ENCODE measurements around the gene C2CD3. TPM values are rescaled to one million over a fixed set of nuclear protein-coding genes. Genes with fewer than 3 reads are reported as not detected.

The C2CD3 gene
- total RNA-seq, 1 donor from 2014 or later, result 53.7 TPM

GRCh38 chr11:74037309-74037708, 133.5 kb downstream of the C2CD3 start:
- Histone ChIP-seq H3K9ac (ENCODE audit: low read length) (no peak overlapping the region), H3K4me3 (ENCODE audit: insufficient read depth, low read depth, low read length) (no peak overlapping the region), H3K27ac (ENCODE audit: low read depth, low read length) (no peak overlapping the region), H3K4me1 (ENCODE audit: insufficient read depth, low read length) (no peaks in the 10 kb centered on the region), H3K9me3 (ENCODE audit: insufficient read depth, low read depth, low read length) (no peaks in the 10 kb centered on the region), H3K27me3 (ENCODE audit: insufficient read depth, low read length) (no peaks in the 10 kb centered on the region), H3K36me3 (ENCODE audit: insufficient read depth, low read length) (peaks cover 31% of the 10 kb centered on the region), H3K4me2 (ENCODE audit: low read length) (no peak overlapping the region), H3K79me2 (ENCODE audit: insufficient read depth, low read length) (no peaks in the 10 kb centered on the region), H4K20me1 (ENCODE audit: insufficient read depth, low read length) (no peaks in the 10 kb centered on the region), H2AFZ (ENCODE audit: low read depth, low read length) (no peak overlapping the region)
- Mint-ChIP-seq H3K9me3 (ENCODE audit: unreplicated experiment) (no peaks in the 10 kb centered on the region), H3K27me3 (ENCODE audit: low read depth, unreplicated experiment) (no peaks in the 10 kb centered on the region), H3K27ac (ENCODE audit: unreplicated experiment) (no peak overlapping the region), H3K4me3 (ENCODE audit: unreplicated experiment) (no peak overlapping the region), H3K4me1 (ENCODE audit: low read depth, unreplicated experiment) (no peaks in the 10 kb centered on the region), H3K36me3 (ENCODE audit: low read depth, unreplicated experiment) (peaks cover 40% of the 10 kb centered on the region)
- peak; percentile 63 for DNase-seq (ENCODE audit: low read depth)
- no peak for FAIRE-seq
- no peak for TF ChIP-seq CTCF (IDR thresholded peaks at IDR 0.05; ENCODE audit: insufficient read depth, low read depth, low read length)
- no peak for TF ChIP-seq EZH2 (IDR thresholded peaks at IDR 0.05; ENCODE audit: insufficient read depth, low read length)

GRCh38 chr11:74035264-74035663, 135.5 kb downstream of the C2CD3 start:
- Mint-ChIP-seq H3K27ac (ENCODE audit: unreplicated experiment) (no peak overlapping the region), H3K36me3 (ENCODE audit: low read depth, unreplicated experiment) (peaks cover 35% of the 10 kb centered on the region), H3K4me3 (ENCODE audit: unreplicated experiment) (no peak overlapping the region), H3K9me3 (ENCODE audit: unreplicated experiment) (no peaks in the 10 kb centered on the region), H3K4me1 (ENCODE audit: low read depth, unreplicated experiment) (no peaks in the 10 kb centered on the region), H3K27me3 (ENCODE audit: low read depth, unreplicated experiment) (no peaks in the 10 kb centered on the region)
- Histone ChIP-seq H3K36me3 (ENCODE audit: insufficient read depth, low read length) (peaks cover 22% of the 10 kb centered on the region), H2AFZ (ENCODE audit: low read depth, low read length) (no peak overlapping the region), H3K4me1 (ENCODE audit: insufficient read depth, low read length) (no peaks in the 10 kb centered on the region), H3K9ac (ENCODE audit: low read length) (no peak overlapping the region), H4K20me1 (ENCODE audit: insufficient read depth, low read length) (no peaks in the 10 kb centered on the region), H3K27me3 (ENCODE audit: insufficient read depth, low read length) (no peaks in the 10 kb centered on the region), H3K27ac (ENCODE audit: low read depth, low read length) (no peak overlapping the region), H3K4me2 (ENCODE audit: low read length) (no peak overlapping the region), H3K4me3 (ENCODE audit: insufficient read depth, low read depth, low read length) (no peak overlapping the region), H3K9me3 (ENCODE audit: insufficient read depth, low read depth, low read length) (no peaks in the 10 kb centered on the region), H3K79me2 (ENCODE audit: insufficient read depth, low read length) (no peaks in the 10 kb centered on the region)
- TF ChIP-seq CTCF (IDR thresholded peaks at IDR 0.05; ENCODE audit: insufficient read depth, low read depth, low read length), result no peak
- no peak for TF ChIP-seq EZH2 (IDR thresholded peaks at IDR 0.05; ENCODE audit: insufficient read depth, low read length)
- FAIRE-seq (no peak), DNase-seq (ENCODE audit: low read depth) (no peak)

GRCh38 chr11:74033046-74033445, 137.8 kb downstream of the C2CD3 start:
- Mint-ChIP-seq H3K27ac (ENCODE audit: unreplicated experiment) (no peak overlapping the region), H3K9me3 (ENCODE audit: unreplicated experiment) (no peaks in the 10 kb centered on the region), H3K36me3 (ENCODE audit: low read depth, unreplicated experiment) (peaks cover 27% of the 10 kb centered on the region), H3K4me1 (ENCODE audit: low read depth, unreplicated experiment) (no peaks in the 10 kb centered on the region), H3K4me3 (ENCODE audit: unreplicated experiment) (no peak overlapping the region), H3K27me3 (ENCODE audit: low read depth, unreplicated experiment) (no peaks in the 10 kb centered on the region)
- FAIRE-seq (no peak), DNase-seq (ENCODE audit: low read depth) (no peak)
- H3K27me3 ChIP-seq (ENCODE audit: insufficient read depth, low read length), result no peaks in the 10 kb centered on the region
- no peaks in the 10 kb centered on the region for H3K4me1 ChIP-seq (ENCODE audit: insufficient read depth, low read length)
- H3K79me2 ChIP-seq (ENCODE audit: insufficient read depth, low read length), result no peaks in the 10 kb centered on the region
- no peak for TF ChIP-seq CTCF (IDR thresholded peaks at IDR 0.05; ENCODE audit: insufficient read depth, low read depth, low read length)
- H3K9me3 ChIP-seq (ENCODE audit: insufficient read depth, low read depth, low read length), result no peaks in the 10 kb centered on the region
- no peak overlapping the region for H2AFZ ChIP-seq (ENCODE audit: low read depth, low read length)
- H3K9ac ChIP-seq (ENCODE audit: low read length), result no peak overlapping the region
- no peaks in the 10 kb centered on the region for H4K20me1 ChIP-seq (ENCODE audit: insufficient read depth, low read length)
- no peak overlapping the region for H3K4me3 ChIP-seq (ENCODE audit: insufficient read depth, low read depth, low read length)
- peaks cover 13% of the 10 kb centered on the region for H3K36me3 ChIP-seq (ENCODE audit: insufficient read depth, low read length)
- no peak overlapping the region for H3K4me2 ChIP-seq (ENCODE audit: low read length)
- no peak overlapping the region for H3K27ac ChIP-seq (ENCODE audit: low read depth, low read length)

Measured in astrocyte (in vitro differentiated cells and primary cell).